Gastroesophageal sphincter (tissue), 3 donors: ENCODE results near the gene CLEC4E.

Experiments
- CTCF ChIP-seq, 4 experiments: fragments of 200-600 bp in 2 of 4; fragments of 450-650 bp in 2 of 4; sonication (generic) in 1 of 4; IDR thresholded peaks; one replicate each; pipeline ENCODE4 v1.5.1; 2017 to 2019; ENCODE audit warnings: antibody characterized with exemption in 4 of 4, mild to moderate bottlenecking in 2 of 4, moderate library complexity in 2 of 4
- POLR2A ChIP-seq, 2 donors: fragments of 450-650 bp; IDR thresholded peaks; one replicate each; pipeline ENCODE4 v1.6.1; 2017; ENCODE audit warnings: antibody characterized with exemption in 2 of 2, mild to moderate bottlenecking in 2 of 2, moderate library complexity in 1 of 2

- TF ChIP-seq CTCF (IDR thresholded peaks at IDR 0.05) = no peak
- no peak for TF ChIP-seq POLR2A (IDR thresholded peaks at IDR 0.05)
These were observed 6.9 kb upstream of the CLEC4E start for GRCh38 chr12:8547645-8548044.
